Measurements from ENCODE around the gene SMIM23.

DNA sequence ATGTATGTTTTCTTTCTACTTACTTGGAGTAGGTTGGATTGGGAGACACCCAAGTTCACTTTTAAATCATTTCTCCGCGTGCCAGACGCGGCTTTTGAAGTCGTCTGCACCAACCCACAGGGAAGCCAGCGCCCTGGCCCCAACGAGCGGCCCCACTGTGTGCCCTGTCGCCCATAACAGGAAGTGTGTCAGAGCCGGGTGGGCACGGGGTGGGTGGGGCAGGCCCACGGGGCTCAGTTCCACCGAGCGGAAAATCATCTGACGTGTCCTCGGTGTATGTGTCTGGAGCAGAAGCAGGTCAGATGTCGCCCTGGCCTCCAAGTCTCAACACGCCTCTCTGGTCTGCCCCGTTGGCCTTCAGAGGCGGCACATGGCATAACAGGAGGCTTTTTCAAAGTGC lies 22.7 kb upstream of the SMIM23 start:
- TF ChIP-seq, protein P1, sequence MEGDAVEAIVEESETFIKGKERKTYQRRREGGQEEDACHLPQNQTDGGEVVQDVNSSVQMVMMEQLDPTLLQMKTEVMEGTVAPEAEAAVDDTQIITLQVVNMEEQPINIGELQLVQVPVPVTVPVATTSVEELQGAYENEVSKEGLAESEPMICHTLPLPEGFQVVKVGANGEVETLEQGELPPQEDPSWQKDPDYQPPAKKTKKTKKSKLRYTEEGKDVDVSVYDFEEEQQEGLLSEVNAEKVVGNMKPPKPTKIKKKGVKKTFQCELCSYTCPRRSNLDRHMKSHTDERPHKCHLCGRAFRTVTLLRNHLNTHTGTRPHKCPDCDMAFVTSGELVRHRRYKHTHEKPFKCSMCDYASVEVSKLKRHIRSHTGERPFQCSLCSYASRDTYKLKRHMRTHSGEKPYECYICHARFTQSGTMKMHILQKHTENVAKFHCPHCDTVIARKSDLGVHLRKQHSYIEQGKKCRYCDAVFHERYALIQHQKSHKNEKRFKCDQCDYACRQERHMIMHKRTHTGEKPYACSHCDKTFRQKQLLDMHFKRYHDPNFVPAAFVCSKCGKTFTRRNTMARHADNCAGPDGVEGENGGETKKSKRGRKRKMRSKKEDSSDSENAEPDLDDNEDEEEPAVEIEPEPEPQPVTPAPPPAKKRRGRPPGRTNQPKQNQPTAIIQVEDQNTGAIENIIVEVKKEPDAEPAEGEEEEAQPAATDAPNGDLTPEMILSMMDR (conservative IDR thresholded peaks at IDR 0.05): no peak
- no peak for TF ChIP-seq EZH2 (IDR thresholded peaks at IDR 0.05; ENCODE audit: low read depth)
